ENCODE measurements around the gene MYOF. TPM values are rescaled to one million over a fixed set of nuclear protein-coding genes. Genes with fewer than 3 reads are reported as not detected.

The MYOF gene
- total RNA-seq, 2 donors from 2014 or later, result 84.4 to 85.0 TPM

- 92% methylated on average over 6 of the region's 6 CpGs for WGBS
- Histone ChIP-seq H3K36me3 (peaks cover 4 to 10% of the 10 kb centered on the region in 2 donors), H3K9me3 (no peaks in the 10 kb centered on the region), H3K4me1 (replicated peaks) (no peaks in the 10 kb centered on the region), H3K4me3 (no peak overlapping the region), H3K27ac (no peak overlapping the region), H3K27me3 (replicated peaks; ENCODE audit: insufficient read depth) (no peaks in the 10 kb centered on the region)
- no peak for DNase-seq (ENCODE audit: low spot score)
- TF ChIP-seq POLR2AphosphoS5 (IDR thresholded peaks at IDR 0.05), result no peak
- intact Hi-C loops (cut with DNase I), result no loop called here
Observed at GRCh38 chr10:93336110-93336509, 146.0 kb downstream of the MYOF start.

- no peak overlapping the region for H3K27ac ChIP-seq
- no peak overlapping the region for H3K4me3 ChIP-seq
- 75% methylated on average over 9 of the region's 9 CpGs for WGBS
- no peaks in the 10 kb centered on the region for H3K27me3 ChIP-seq (replicated peaks; ENCODE audit: insufficient read depth)
- intact Hi-C loops (cut with DNase I), result no loop called here
- H3K4me1 ChIP-seq (replicated peaks), result no peaks in the 10 kb centered on the region
- H3K9me3 ChIP-seq, result no peaks in the 10 kb centered on the region
- H3K36me3 ChIP-seq, result peaks cover 4 to 19% of the 10 kb centered on the region in 2 donors
- no peak for TF ChIP-seq CTCF (IDR thresholded peaks at IDR 0.05)
- no peak for TF ChIP-seq POLR2A (IDR thresholded peaks at IDR 0.05)
- no peak for TF ChIP-seq POLR2AphosphoS5 (IDR thresholded peaks at IDR 0.05)
- no peak for DNase-seq (ENCODE audit: low spot score)
Observed at GRCh38 chr10:93334901-93335327, 147.2 kb downstream of the MYOF start.

GRCh38 chr10:93334181-93334580 lies 148.0 kb downstream of the MYOF start:
- no peak overlapping the region for H3K27ac ChIP-seq
- H3K4me1 ChIP-seq (replicated peaks), result no peaks in the 10 kb centered on the region
- intact Hi-C loops (cut with DNase I), result no loop called here
- no peak for DNase-seq (ENCODE audit: low spot score)
- H3K4me3 ChIP-seq, result no peak overlapping the region
- H3K9me3 ChIP-seq, result no peaks in the 10 kb centered on the region
- peaks cover 4 to 19% of the 10 kb centered on the region in 2 donors for H3K36me3 ChIP-seq
- H3K27me3 ChIP-seq (replicated peaks; ENCODE audit: insufficient read depth), result no peaks in the 10 kb centered on the region
- TF ChIP-seq POLR2A (IDR thresholded peaks at IDR 0.05), result no peak
- TF ChIP-seq CTCF (IDR thresholded peaks at IDR 0.05), result no peak
- no peak for TF ChIP-seq POLR2AphosphoS5 (IDR thresholded peaks at IDR 0.05)
- 86% methylated on average over 3 of the region's 3 CpGs for WGBS

- WGBS, result 75% methylated on average over 15 of the region's 15 CpGs
- intact Hi-C loops (cut with DNase I), result no loop called here
- no peak for DNase-seq (ENCODE audit: low spot score)
- H3K27me3 ChIP-seq (replicated peaks; ENCODE audit: insufficient read depth), result no peaks in the 10 kb centered on the region
- no peaks in the 10 kb centered on the region for H3K9me3 ChIP-seq
- TF ChIP-seq CTCF (IDR thresholded peaks at IDR 0.05) (no peak), POLR2AphosphoS5 (IDR thresholded peaks at IDR 0.05) (no peak), POLR2A (IDR thresholded peaks at IDR 0.05) (no peak)
- no peak overlapping the region for H3K4me3 ChIP-seq
- no peaks in the 10 kb centered on the region for H3K4me1 ChIP-seq (replicated peaks)
- H3K27ac ChIP-seq, result no peak overlapping the region
- H3K36me3 ChIP-seq, result peaks cover 4 to 19% of the 10 kb centered on the region in 2 donors
Observed at GRCh38 chr10:93333278-93333978, 148.7 kb downstream of the MYOF start.

GRCh38 chr10:93330824-93331223 lies 151.3 kb downstream of the MYOF start:
- H3K9me3 ChIP-seq, result no peaks in the 10 kb centered on the region
- intact Hi-C loops (cut with DNase I), result no loop called here
- H3K27me3 ChIP-seq (replicated peaks; ENCODE audit: insufficient read depth), result no peaks in the 10 kb centered on the region
- H3K4me1 ChIP-seq (replicated peaks), result no peaks in the 10 kb centered on the region
- H3K36me3 ChIP-seq, result peaks cover 4 to 19% of the 10 kb centered on the region in 2 donors
- H3K27ac ChIP-seq, result no peak overlapping the region
- 89% methylated on average over 3 of the region's 3 CpGs for WGBS
- no peak for DNase-seq (ENCODE audit: low spot score)
- no peak overlapping the region for H3K4me3 ChIP-seq
- TF ChIP-seq CTCF (IDR thresholded peaks at IDR 0.05), result no peak
- TF ChIP-seq POLR2AphosphoS5 (IDR thresholded peaks at IDR 0.05), result no peak
- TF ChIP-seq POLR2A (IDR thresholded peaks at IDR 0.05), result no peak
